Glomerular visceral epithelial cell (primary cell): ENCODE measurements around the gene ZNF429.
"Not testable (repeated sequence)": the region's sequence is repeated elsewhere in the genome, so short reads cannot be mapped to it uniquely, and the experiment has no call there.

Experiments
- DNase-seq: peaks from one replicate; pipeline ENCODE4 v3.0.0-alpha.2; 2016; ENCODE audit errors: extremely low spot score

The ZNF429 gene

DNA sequence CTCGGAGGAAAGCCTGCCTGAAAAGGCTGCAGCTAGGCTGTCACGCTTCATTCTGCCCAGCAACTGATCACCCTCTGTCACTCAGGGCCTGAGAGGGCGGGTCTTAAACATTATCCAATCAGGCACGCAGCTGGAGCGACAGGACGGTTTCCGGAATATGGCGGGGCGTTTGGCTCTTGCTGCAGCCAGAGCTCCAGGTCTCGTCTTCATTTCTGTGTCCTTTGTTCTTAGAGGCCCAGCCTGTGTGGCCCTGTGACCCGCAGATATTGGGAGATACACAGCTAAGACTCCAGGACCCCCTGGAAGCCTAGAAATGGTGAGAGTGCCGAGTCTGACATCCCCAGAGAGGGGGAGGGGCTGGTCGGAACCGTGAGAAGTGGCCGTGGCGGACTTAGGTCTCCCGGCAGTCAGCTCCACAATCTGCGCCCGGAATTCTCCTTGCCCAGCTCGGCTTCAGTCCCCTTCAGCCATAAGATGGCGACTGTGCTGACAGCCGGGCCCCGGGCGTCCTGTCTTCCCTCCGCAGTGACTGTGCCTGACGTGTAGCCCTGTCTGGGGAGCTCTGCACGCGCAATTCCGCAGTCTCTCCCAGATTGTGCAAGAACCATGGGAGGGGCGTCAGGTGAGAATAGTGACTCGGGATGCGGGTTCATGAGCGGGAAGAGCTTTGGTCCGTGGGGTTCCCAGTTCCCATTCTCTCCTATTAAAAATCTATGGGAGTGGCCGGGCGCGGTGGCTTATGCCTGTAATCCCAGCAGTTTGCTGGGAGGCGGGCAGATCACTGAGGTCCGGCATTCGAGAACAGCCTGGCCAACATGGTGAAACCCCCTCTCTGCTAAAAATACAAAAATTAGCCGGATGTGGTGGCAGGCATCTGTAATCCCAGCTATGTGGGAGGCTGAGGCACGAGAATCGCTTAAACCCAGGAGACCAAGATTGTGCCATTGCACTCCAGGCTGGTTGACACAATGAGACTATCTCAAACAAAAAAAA is at the start of gene ZNF429:
Gene ZNF429 (plus strand): TSS at position 144 of the 993 bp plus-strand sequence. CDS start 170 bp downstream, at position 314.
- DNase-seq = peak; percentile 64

DNA sequence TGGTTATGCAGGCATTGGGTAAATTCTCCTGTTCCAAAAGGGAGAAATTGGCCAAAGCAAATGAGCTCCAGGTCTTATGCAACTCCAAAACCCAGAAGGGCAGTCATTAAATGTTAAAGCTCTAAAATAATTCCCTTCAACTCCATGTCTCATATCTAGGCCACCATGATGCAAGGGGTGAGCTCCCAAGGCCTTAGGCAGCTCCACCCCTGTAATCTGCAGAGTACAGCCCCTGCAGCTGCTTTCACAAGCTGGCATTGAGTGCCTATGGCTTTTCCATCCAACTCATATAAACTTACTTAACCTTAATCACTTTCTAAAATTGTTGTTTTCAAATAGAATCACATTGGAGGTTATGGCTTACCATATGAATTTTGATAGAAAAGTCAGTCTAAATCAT is 44.7 kb upstream of the ZNF429 start:
- DNase-seq = no peak

DNA sequence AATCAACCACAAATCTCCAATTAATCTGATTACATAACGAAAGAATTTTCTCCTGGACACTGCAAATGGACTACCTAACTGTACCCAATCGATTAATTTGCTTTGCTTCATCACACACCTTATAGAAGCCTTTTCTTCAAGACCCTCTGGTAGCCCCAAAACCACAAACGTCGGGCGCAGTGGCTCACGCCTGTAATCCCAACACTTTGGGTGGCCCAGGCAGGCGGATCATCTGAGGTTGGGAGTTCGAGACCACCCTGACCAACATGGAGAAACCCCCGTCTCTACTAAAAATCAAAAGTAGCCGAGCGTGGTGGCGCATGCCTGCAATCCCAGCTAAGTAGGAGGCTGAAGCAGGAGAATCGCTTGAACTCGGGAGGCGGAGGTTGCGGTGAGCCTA is 42.9 kb upstream of the ZNF429 start:
- DNase-seq = no peak

DNA sequence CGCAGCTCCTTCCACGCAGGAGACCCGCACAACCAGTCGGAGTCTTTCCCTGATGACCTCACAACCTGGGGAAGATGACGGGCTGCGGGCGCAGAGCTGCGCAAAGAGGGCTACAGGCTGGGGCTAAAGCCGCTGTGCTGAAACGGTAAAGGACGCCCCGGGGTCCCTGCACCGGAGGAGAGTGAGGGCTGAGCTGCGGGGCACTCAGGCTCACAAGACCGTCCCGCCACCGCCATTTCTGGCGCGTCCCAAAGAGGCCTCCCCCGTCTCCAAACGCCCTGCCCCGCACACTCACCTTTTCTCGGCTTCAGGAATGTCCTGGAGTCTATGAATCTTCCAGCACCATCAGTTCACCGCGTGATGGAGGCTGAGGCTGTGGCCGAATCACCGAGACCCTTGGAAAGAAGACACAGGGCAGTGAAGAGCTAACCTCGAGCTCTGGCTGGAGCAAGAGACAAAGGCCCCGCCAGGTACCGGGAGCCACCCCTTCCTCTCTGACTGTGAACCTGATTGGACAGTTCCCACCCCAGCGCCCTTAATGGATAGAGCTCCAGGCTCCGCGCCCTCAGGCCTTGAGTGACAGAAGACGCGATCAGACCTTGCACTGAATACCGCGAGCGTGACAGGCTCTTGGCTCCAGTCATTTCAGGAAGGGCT is 41.8 kb upstream of the ZNF429 start:
- DNase-seq = no peak

DNA sequence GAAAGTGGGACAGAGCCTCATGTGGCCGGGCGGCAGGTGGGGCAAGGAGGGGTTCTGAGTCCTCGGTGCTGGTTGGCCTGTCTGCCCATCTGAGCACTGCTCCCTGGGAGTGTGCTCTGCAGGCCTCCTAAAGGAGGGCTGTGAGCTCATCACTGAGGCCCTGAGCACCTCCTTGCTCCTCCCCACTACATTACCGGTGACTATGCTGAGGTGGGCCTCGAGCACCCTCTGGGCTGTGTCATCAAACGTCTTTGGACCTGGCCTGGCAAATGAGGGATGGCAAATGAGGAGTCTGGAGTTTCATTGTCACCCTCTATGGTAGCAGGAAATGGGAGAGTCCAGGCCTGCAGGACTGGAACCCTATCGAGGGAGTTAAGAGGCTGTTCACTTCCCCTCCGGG is 38.8 kb upstream of the ZNF429 start:
- DNase-seq = no peak

DNA sequence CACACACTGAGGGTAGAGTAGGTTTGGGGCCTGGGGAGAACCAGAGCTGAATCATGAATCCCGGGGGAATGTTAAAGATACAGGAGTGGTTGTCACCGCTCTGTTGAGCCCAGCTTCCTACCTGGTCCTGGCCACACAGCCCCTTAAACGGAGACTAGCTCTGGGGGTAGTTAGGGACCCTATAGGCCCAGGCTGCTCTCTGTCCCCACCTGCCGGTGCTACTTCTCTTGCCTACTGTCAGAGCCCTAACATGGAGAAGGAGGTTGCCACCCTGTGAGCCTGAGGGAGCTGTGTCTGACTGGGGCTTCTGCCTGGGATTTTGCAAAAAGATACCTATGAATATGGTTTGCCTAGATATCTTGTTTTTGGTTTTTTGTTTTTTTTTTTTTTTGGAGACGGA is 36.6 kb upstream of the ZNF429 start:
- DNase-seq = no peak

DNA sequence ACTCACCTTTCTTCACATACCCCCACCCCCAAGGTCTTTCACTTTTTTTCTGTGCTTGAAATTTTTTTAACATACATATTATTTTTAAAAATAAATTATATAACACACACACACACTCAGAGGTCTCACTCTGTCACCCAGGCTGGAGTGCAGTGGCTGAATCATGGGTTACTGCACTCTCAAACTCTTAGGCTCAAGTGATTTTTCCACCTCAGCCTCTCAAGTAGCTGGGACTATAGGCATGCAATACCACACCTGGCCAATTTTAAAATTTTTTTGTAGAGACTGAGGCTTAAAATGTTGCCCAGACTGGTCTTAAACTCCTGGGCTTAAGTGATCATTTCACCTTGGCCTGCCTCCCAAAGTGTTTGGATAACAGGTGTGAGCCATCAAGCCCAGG is 32.9 kb upstream of the ZNF429 start:
- DNase-seq = no peak

DNA sequence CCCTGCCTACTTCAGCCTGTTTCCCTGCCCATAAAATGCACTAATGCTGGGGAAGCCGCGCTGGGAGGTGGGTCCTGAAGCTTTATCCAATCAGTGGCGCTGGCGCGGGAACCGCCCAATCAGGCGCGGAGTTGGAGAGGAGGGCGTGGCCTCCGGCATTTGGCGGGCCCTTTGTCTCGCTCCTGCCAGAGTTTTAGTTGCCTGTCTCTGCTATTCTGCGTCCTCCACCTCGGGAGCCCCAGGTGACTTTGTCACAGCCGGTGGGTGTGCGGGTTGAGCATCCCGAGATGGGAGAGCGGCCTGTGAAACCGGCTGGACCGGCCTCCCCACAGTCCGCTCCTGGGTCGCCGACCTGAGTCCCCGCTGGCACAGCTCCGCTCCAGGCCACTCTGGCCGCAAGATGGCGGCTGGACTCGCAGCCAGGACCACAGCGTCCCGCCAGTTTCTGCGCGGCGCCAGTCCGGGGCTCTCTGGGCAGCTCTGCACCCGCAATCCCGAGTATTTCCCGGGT is 30.7 kb upstream of the ZNF429 start:
- DNase-seq = no peak

DNA sequence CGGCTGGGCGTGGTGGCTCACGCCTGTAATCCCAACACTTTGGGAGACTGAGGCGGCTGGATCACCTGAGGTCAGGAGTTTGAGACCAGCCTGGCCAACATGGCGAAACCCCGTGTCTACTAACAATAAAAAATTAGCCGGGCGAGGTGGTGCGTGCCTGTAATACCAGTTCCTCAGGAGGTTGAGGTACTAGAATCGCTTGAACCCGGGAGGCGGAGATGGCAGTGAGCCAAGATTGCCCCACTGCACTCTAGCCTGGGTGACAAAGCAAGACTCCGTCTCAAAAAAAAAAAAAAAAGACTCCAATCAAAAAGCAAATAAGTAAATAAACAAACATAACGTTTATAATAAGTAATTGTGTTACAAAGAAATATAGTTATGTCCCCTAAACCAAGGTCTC is 23.0 kb upstream of the ZNF429 start:
- DNase-seq = not testable (repeated sequence)

DNA sequence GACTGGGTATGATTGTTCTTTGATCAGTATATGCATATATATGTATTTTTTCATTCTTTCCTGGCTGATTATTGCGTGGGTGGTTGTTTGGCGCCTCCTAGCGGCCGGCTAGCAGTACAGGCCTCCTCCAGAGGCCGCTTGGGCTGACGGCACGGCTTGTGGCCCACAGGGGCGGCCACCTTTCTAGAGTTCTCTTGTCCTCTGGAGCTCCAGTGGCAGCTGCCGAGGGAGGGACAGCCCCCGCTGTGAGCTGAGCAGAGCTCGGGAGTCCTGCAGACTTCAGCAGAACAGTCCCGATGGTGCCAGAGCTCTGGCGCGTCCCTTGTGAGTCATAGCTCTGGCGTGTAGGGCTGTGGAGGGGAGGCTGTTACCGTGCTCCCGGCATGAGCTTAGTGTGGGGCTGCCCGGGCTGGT is 22.5 kb upstream of the ZNF429 start:
- DNase-seq = no peak

DNA sequence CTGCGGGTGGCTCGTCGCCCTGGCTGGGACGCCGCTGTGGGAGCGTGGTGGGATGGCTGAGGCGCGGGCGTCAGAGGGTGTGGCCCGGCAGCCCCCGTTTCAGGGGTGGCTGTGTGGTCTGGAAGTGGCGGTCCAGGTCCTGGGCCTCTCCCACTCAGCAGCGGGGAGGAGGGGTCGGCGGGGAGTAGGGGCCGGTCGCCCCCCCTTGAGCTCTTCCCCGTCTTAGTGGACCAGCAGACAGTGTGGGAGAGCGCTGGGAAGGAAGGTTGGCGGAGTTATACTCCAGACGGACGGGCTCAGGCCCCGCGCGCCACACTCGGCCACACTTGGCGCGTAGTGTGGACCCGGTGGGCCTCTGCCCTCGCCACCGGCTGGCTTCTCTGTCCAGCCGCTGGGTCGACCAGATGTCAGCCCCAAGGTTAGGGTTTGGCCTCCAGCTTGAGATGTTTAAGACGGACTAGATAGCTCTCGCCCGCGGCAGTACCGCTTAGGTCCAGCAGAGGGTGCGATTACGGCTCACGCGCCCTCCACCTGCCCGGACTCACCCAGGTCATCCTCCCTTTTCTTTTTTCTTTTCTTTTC is 21.7 kb upstream of the ZNF429 start:
- DNase-seq = no peak

DNA sequence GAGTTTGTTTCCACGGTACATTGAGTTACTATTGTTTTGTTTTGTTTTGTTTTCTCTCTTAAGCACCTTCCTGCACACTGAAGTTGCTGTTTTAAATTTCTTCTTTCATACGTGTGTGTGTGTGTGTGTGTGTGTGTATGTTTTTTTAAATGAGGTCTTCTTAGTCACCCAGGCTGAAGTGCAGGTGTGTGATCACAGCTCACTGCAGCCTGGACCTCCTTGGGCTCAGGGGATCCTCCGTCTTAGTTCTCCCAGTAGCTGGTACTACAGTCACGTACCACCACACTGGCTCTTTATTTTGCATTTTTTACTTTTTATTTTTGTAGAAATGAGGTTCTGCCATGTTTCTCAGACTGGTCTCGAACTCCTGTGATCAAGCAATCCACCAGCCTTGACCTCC is 20.8 kb upstream of the ZNF429 start:
- DNase-seq = no peak

DNA sequence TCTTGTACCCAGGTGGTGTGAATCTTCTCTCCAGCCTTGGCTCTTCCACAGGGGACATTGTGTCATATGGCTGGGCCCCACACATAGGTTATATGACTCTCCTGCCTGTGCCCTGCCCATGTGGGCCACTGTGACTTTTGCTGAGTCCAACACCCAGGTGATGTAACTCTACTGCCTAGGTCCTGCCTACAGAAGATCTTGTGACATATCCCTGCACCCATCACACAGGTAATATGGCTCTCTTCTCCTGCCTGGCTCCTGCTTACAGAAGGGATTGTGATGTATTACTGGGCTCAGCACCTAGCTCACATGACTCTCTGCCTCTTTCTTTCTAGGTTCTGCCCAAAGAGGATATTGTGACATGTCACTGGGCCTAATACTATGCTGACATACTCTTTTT is 19.5 kb upstream of the ZNF429 start:
- DNase-seq = no peak

DNA sequence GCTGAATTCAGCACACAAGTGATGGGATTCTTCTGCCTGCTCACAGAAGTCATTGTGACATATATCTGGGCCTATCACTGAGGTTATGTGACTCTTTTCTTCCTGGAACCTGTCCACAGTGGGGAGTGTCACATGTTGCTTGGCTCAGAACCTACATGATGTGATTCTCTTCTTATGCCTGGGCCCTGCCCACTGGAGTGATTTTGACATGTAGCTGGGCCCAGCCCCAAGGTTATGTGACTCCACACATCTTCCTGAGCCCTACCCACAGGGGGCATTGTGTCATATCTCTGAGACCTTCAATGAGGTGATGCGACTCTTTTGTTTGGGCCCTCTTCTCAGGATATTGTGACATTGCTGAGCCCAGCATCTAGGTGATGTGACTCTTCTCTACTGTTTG is 17.4 kb upstream of the ZNF429 start:
- DNase-seq = no peak

DNA sequence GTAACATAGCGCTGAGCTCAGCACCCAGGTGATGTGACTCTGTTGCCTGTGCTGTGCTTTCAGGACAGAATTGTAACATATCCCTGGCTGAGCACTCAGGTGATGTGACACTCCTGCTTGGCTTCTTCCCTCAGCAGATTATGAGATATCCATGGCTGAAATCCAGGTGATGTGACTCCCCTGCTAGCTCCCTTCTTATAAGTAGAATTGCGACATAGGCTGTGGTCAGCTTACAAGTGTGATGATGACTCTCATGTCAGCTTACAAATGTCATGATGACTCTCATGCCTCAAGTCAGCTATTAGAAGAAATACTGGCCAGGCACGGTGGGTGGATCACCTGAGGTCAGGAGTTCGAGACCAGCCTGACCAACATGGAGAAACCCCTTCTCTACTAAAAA is 14.3 kb upstream of the ZNF429 start:
- DNase-seq = no peak

DNA sequence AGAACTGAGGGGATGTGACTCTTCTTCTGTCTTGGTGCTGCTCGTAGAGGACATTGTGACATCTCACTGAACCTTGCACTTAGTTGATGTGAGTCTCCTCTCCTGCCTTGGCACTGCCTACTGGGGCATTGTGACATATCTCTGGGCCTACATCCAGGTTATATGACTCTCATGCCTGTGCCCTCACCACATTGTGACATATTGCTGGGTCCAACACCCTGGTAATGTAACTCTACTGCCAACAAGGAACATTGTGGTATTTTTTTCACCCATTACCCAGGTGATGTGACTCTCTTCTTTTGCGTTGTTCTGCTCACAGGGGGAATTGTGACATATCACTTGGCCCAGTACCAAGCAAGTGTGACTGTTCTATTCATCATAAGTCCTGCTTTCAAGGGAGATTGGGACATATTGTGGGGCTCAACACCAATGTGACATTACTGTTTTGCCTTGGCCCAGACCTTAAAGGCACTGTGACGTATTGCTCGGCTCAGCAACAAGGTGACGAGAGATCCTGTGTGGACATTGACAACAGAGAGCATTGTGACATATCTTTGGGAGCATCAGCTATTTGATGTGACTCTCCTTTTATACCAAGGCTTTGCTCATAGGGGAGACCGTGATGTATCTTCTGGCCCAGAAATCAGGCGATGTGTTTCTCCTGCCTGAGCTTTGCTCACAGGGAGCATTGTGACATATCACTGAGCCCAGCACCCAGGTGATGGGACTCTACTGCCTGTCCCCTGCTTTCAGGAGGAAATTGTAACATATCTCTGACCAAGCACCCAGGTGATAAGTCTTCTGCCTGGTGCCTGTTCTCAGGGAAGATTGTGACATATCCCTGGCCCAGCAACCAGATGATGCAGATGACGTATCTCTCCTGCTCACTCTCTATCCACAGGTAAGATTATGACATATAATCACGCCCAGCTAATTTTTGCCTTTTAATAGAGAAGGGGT is 12.2 kb upstream of the ZNF429 start:
- no peak for DNase-seq

DNA sequence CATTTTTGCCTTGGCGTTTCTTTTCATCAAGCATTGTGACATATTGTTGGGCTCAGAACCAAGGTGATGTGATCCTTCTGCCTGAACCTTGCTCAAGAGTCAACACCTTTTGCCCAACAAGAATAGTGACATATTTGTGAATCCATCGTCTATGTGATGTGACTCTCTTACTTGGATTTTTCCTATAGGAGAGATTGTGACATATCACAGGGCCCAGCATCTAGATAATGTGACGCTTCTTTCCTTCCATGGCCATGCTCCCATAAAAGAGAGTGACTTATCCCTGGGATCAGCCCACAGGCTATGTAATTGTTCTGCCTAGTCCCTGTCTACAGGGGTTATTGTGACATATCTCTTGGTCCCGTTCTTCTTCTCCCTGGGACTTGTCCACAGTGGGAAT is 8.5 kb upstream of the ZNF429 start:
- DNase-seq = no peak

DNA sequence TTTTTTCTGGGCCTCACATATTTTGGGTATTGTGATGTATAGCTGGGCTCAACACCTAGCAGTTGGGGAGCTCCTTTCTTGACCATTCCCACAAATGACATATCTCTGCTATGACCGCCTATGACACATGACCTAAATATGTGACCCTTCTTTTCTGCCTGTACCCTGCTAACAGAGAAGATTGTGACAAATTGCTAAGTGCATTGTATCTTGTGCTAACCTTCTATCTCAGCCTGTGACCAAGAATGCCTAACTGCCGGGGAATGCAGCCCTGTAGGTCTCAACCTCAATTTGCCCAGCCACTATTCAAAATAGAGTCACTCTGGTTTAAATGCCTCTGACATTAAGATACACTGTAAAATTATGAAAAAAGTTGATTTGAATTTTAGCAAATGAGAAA is 6.8 kb upstream of the ZNF429 start:
- DNase-seq = no peak

DNA sequence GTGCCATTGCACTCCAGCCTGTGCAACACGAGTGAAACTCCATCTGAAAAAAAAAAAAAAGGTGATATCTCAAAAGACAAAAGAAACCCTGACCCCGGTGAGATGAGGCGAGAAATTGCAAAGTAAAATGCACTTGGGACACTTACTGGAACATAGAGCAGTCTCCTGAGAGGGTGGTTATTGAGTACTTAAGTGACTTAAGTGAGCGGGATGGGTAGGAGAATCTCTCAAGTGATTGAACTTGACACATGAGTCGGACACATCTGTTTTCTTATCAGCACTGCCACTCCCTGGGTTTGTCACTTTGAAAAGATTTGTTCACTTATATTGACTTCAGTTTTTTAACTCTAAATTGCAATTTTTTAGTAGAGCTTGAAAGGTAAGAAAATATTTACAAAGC is 2.8 kb downstream of the ZNF429 start:
- no peak for DNase-seq

DNA sequence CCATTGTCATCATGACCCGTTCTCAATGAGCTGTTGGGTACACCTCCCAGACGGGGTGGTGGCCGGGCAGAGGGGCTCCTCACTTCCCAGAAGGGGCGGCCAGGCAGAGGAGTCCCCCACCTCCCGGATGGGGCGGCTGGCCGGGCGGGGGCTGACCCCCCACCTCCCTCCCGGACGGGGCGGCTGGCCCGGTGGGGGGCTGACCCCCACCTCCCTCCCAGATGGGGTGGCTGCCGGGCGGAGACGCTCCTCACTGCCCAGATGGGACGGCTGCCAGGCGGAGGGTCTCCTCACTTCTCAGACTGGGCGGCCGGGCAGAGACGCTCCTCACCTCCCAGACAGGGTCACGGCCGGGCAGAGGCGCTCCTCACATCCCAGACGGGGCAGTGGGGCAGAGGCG is 5.7 kb downstream of the ZNF429 start:
- not testable (repeated sequence) for DNase-seq

DNA sequence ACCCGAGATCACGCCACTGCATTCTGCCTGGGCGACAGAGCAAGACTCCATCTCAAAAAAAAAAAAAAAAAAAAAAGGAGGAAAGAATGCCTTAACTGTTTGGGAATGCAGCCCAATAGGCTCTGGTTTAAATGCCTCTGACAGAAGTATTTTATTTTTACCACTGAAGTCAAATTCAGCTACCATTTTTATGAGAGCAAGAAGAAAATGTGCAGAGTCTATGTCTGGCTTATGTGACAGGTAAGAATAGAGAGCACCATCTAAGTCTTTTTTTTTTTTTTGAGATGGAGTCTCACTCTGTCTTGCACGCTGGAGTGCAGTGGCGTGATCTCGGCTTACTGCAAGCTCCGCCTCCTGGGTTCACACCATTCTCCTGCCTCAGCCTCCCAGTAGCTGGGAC is 7.2 kb downstream of the ZNF429 start:
- DNase-seq = not testable (repeated sequence)
